GM13976 (cell line): ENCODE measurements around the gene OSBPL10.
"Not testable (repeated sequence)": the region's sequence is repeated elsewhere in the genome, so short reads cannot be mapped to it uniquely, and the experiment has no call there.

Source experiments
- DNase-seq: peaks from one replicate; pipeline ENCODE4 v3.0.0; 2012; ENCODE audit warnings: low spot score
- in situ Hi-C: fragments of 300-500 bp; cut with MboI; formaldehyde crosslinking; loops from one replicate; pipeline ENCODE4 v1.12.0; 2022; ENCODE audit warnings: low sequenced_read_pairs, mixed read lengths, inconsistent platforms; ENCODE audit not compliant: unreplicated experiment
- TF ChIP-seq, protein P1 (sequence below): IDR thresholded peaks from 2 replicates; pipeline ENCODE4 v1.5.1; 2012; ENCODE audit warnings: borderline replicate concordance, mild to moderate bottlenecking; ENCODE audit not compliant: insufficient read depth; ENCODE audit errors: extremely low read depth, missing control alignments, control extremely low read depth

The OSBPL10 gene

DNA sequence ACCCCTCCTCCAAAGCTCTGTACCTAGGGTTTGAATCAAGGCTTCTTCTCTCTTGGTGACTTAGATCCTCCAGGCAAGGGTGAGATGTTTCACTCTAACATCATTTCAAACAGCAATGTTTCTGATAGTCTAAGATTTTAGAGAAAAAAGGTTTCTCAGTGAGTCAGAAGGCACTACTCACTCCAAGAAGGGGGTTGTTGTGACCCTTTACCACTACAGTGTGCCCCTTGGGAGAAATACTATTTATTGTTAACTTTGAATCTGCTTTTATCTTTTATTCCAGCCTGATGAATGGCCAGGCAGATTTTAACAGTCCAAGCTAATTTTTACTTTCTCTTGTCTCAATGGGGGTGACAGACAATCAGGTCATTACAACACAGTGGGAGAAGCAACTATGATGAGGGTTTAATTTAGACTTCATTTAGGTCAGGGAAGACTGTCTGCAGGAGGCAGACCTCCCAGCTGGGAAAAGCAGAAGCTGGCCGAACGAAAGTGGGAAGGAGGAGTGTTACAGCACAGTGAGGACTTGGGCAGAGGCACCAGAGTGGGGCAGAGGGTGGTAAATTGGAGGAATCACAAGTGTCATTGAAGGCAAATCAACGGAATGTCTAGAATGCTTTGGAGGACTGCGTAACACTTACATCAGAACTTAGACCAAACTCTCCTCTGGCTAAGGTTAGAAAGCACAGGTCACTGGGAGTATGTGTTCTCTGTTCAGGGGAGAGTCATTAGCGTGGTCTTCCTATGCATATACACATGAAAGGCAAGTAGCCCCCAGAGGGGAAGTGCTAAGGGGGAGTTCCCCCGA lies 21.7 kb upstream of the OSBPL10 start:
- TF ChIP-seq, protein P1, sequence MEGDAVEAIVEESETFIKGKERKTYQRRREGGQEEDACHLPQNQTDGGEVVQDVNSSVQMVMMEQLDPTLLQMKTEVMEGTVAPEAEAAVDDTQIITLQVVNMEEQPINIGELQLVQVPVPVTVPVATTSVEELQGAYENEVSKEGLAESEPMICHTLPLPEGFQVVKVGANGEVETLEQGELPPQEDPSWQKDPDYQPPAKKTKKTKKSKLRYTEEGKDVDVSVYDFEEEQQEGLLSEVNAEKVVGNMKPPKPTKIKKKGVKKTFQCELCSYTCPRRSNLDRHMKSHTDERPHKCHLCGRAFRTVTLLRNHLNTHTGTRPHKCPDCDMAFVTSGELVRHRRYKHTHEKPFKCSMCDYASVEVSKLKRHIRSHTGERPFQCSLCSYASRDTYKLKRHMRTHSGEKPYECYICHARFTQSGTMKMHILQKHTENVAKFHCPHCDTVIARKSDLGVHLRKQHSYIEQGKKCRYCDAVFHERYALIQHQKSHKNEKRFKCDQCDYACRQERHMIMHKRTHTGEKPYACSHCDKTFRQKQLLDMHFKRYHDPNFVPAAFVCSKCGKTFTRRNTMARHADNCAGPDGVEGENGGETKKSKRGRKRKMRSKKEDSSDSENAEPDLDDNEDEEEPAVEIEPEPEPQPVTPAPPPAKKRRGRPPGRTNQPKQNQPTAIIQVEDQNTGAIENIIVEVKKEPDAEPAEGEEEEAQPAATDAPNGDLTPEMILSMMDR, result no peak
- in situ Hi-C loops, result no loop called here
- DNase-seq, result no peak

GRCh38 chr3:32000877-32001276 lies 19.8 kb upstream of the OSBPL10 start:
- TF ChIP-seq, protein P1, result no peak
- no peak for DNase-seq
- in situ Hi-C loops, result no loop called here

DNA sequence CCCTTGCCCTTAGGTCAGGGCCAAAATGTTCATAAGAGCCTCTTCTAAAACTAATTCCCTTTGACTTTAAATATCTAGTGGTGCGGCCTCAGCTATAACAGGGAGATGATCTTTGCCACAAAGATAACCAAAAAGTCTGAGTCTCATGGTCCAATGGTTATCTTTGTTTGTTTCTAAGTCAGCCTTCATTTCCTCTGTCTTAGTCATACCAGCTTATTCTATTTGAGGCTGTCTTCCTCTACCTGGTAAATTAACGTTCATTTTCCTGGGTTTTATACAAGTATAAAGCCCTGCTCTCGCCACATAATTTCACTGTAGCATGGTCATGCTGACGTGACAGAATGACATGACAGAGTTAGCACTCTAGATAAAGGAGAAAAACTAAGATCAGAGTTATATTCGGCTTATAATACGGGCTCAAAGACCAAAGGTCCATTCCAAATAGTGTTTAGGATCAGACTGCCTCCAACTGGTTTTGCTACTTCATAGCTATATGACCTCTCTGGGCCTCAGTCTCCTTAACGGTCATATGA lies 18.9 kb upstream of the OSBPL10 start:
- in situ Hi-C loops, result no loop called here
- DNase-seq, result no peak
- TF ChIP-seq, protein P1, result no peak

DNA sequence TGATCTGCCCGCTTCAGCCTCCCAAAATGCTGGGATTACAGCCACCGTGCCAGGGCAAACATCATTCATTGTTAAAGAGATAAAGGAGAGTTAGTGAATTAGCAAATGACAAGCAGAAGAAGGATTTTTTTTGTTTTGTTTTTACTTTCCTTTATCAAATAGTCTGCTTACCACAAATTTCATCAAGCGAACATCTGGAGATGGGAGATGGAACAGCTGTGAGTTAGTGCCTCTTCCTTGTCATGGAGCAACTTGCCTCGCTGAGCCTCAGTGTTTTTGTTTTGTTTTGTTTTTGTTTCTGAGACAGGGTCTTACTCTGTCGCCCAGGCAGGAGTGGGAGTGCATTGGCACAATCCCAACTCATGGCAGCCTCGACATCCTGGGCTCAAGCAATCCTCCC lies 16.4 kb upstream of the OSBPL10 start:
- TF ChIP-seq, protein P1, result no peak
- no peak for DNase-seq
- in situ Hi-C loops, result no loop called here

DNA sequence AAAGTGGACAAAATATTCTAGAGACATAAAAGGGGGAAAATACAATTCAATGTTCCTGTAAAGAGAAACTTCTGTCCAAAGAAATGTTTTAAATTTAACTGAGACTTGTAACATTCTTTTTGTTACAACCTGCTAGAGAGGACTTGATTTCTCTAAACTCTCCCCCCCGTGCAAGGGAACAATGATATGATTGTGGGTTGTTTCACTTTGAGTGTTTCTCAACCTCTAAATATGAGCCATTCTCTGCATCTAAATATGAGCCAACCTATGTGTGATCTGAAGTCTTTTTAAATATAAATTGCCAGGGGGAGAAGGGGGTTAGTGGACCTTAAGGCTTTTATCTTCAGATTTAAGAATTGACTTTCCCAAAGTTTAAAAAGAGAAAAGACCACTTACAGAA lies 15.1 kb upstream of the OSBPL10 start:
- TF ChIP-seq, protein P1, result no peak
- in situ Hi-C loops, result no loop called here

GRCh38 chr3:31995026-31995425 lies 14.0 kb upstream of the OSBPL10 start:
- DNase-seq, in situ Hi-C loops: not testable (repeated sequence)

More for the DNA sequence above, 15.1 kb upstream of the OSBPL10 start:
- no peak for DNase-seq

DNA sequence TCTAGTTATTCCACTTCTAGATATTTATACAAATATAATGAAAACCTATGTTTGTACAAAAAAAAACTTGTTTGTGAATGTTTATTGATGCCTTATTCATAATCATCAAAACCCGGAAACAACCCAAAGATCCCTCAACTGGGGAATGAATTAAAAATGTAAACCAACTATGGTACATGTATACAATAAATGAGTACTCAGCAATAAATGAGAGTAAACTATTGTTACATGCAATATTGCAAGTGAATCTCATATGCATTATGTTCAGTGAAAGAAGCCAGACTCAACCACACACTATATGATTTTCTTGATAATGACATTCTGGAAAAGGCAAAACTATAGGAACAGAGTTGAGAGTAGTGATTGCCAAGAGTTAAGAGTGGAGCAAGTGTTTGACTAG lies 12.8 kb upstream of the OSBPL10 start:
- DNase-seq, result no peak
- TF ChIP-seq, protein P1, result no peak
- in situ Hi-C loops, result no loop called here

DNA sequence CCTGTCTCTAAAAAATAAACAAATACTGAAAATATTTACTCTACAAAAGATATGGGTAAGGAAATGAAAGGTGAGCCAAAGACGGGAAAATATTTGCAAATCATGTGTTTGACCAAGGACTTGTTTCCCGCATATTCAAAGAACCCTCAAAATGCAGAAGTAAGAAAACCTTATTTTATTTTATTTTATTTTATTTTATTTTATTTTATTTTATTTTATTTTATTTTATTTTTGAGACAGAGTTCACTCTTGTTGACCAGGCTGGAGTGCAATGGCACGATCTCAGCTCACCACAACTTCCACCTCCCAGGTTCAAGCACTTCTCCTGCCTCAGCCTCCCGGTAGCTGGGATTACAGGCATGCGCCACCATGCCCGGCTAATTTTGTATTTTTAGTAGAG lies 11.9 kb upstream of the OSBPL10 start:
- in situ Hi-C loops, DNase-seq: not testable (repeated sequence)
